ENCODE results near the gene OR7D2.
A peak's percentile ranks its signal among the peaks of the same experiment; 100 is the strongest.

OR7D2 gene

GRCh38 chr19:9205501-9206113 lies 26.8 kb downstream of the OR7D2 start:
- peak; percentile 63 for DNase-seq (ENCODE audit: low spot score)

GRCh38 chr19:9219489-9219888 lies 40.7 kb downstream of the OR7D2 start, which contains the start of gene OR7D4:
TSS of gene OR7D4 (minus strand) at chr19:9219589. CDS start at chr19:9214837, 4,752 bp downstream.
- DNase-seq (ENCODE audit: low spot score) = no peak

Data from AG08395 (cell line).